ENCODE measurements around the gene ST6GAL1.

GRCh38 chr3:187062526-187063177, 132.3 kb downstream of the ST6GAL1 start:
- TF ChIP-seq POLR2AphosphoS5 (IDR thresholded peaks at IDR 0.05), result no peak
- no peak for TF ChIP-seq CTCF (IDR thresholded peaks at IDR 0.05)
